ENCODE data around the gene MEIKIN.

- TF ChIP-seq CTCF (conservative IDR thresholded peaks at IDR 0.05) (no peak), ZFX (IDR thresholded peaks at IDR 0.05) (no peak)
Observed at GRCh38 chr5:131760793-131761192, 184.7 kb downstream of the MEIKIN start.
